ENCODE measurements around the gene SCRN2. TPM values are rescaled to one million over a fixed set of nuclear protein-coding genes. Genes with fewer than 3 reads are reported as not detected.

Gene SCRN2
- total and polyA plus RNA-seq, 2 donors (not counting 3 experiments of a cell fraction or from before 2014, with no cell fraction given): 31.7 to 48.9 TPM

GRCh38 chr17:47877368-47878034 lies 36.4 kb upstream of the SCRN2 start:
- Histone ChIP-seq H3K9me1 (replicated peaks; ENCODE audit: control insufficient read depth, extremely low read depth, insufficient read depth, low read length) (no peaks in the 10 kb centered on the region), H2AFZ (ENCODE audit: low read depth, low read length) (no peak overlapping the region), H3K27me3 (ENCODE audit: control insufficient read depth in 2 of 2, insufficient read depth in 2 of 2, low read length in 2 of 2) (peaks cover 25 to 27% of the 10 kb centered on the region in 2 experiments), H4K20me1 (replicated peaks; ENCODE audit: control insufficient read depth, extremely low read depth, insufficient read depth, low read length) (no peaks in the 10 kb centered on the region), H3K9me3 (replicated peaks; ENCODE audit: control insufficient read depth, insufficient read depth, low read length) (no peaks in the 10 kb centered on the region), H3K4me1 (ENCODE audit: control insufficient read depth, extremely low read depth, insufficient read depth, low read length) (peaks cover 7% of the 10 kb centered on the region), H3K79me2 (ENCODE audit: control insufficient read depth, insufficient read depth, low read length) (no peaks in the 10 kb centered on the region), H3K9ac (replicated peaks; ENCODE audit: extremely low read depth, insufficient read depth, low read length) (no peak overlapping the region), H3K27ac (ENCODE audit: insufficient read depth, low read depth, low read length) (no peak overlapping the region), H3K4me2 (ENCODE audit: insufficient read depth, low read length) (no peak overlapping the region), H3K36me3 (ENCODE audit: control insufficient read depth in 2 of 2, extremely low read depth in 1 of 2, insufficient read depth in 2 of 2, low read length in 2 of 2) (no peaks in the 10 kb centered on the region), H3K4me3 (replicated peaks in 1 of 3; ENCODE audit: insufficient read depth in 1 of 3, low read depth in 1 of 3, low read length in 3 of 3) (no peak overlapping the region)
- POLR2A ChIA-PET: no interaction called here
- no peak for TF ChIP-seq JUN (IDR thresholded peaks at IDR 0.05; ENCODE audit: borderline replicate concordance, insufficient read depth, insufficient read length, low read depth)
- TF ChIP-seq CTCF (IDR thresholded peaks at IDR 0.05; ENCODE audit: extremely low read depth in 1 of 2, insufficient read depth in 1 of 2, low read depth in 1 of 2, low read length in 2 of 2): no peak
- CTCF ChIA-PET: interaction anchor here (2.5 kb wide), 1 partner anchor 12 kb away, joined by 17 read pairs; no protein-coding TSS in a partner anchor
- no peak for FAIRE-seq
- intact Hi-C loops (cut with micrococcal nuclease) (no loop called here), dilution Hi-C loops (cut with MboI; ENCODE audit: extremely low pct_ligation_motif_present, low sequenced_read_pairs) (no loop called here)
- no peak for DNase-seq (ENCODE audit: low read depth, low spot score)
- no TSS peak for BruUV-seq (replicated peaks)

Measured in endothelial cell of umbilical vein (primary cell).